GM18951 (cell line): ENCODE results near the gene CD34.

Source experiments
- POLR2A ChIP-seq: IDR thresholded peaks from 4 replicates; pipeline ENCODE4 v1.6.1; 2011; ENCODE audit warnings: mild to moderate bottlenecking; ENCODE audit not compliant: insufficient read length, insufficient read depth; ENCODE audit errors: extremely low read depth
- in situ Hi-C: fragments of 300-500 bp; cut with MboI; formaldehyde crosslinking; loops from one replicate; pipeline ENCODE4 v1.12.0; 2022; ENCODE audit warnings: low sequenced_read_pairs, mixed read lengths, inconsistent platforms; ENCODE audit not compliant: unreplicated experiment

CD34 gene

GRCh38 chr1:207920444-207921021, 9.6 kb upstream of the CD34 start:
- in situ Hi-C loops, result no loop called here
- no peak for TF ChIP-seq POLR2A

GRCh38 chr1:207919523-207920170, 8.7 kb upstream of the CD34 start:
- in situ Hi-C loops, result no loop called here

DNA sequence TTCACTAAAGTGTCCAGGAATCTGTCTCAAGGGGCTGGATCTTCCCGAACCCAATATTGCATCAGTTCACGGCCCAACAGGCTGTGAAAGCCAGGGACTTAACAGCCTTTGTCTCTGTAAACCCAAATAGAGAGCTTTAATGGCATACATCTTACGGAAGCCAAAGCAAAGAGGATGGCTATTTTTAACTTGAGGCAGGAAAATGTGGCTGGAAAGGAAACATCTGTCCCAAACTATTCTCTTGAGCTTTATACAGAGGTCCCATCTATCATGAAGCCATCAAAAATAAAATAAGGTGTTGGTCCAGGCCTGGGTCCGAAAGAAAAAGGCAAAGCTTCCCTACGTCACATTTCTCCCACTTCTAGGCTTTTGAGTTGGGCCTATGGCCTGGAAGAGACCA, 7.7 kb upstream of the CD34 start:
- in situ Hi-C loops, result no loop called here
- TF ChIP-seq POLR2A, result no peak

More at GRCh38 chr1:207919523-207920170, 8.7 kb upstream of the CD34 start:
- no peak for TF ChIP-seq POLR2A

GRCh38 chr1:207918011-207918410, 7.1 kb upstream of the CD34 start:
- in situ Hi-C loops, result no loop called here
- no peak for TF ChIP-seq POLR2A

GRCh38 chr1:207917080-207917479, 6.2 kb upstream of the CD34 start:
- TF ChIP-seq POLR2A, result no peak
- in situ Hi-C loops, result no loop called here

GRCh38 chr1:207913951-207914350, 3.0 kb upstream of the CD34 start:
- in situ Hi-C loops, result no loop called here
- TF ChIP-seq POLR2A, result no peak

GRCh38 chr1:207911856-207912760, 1.2 kb upstream of the CD34 start:
- in situ Hi-C loops, result no loop called here
- TF ChIP-seq POLR2A, result no peak

DNA sequence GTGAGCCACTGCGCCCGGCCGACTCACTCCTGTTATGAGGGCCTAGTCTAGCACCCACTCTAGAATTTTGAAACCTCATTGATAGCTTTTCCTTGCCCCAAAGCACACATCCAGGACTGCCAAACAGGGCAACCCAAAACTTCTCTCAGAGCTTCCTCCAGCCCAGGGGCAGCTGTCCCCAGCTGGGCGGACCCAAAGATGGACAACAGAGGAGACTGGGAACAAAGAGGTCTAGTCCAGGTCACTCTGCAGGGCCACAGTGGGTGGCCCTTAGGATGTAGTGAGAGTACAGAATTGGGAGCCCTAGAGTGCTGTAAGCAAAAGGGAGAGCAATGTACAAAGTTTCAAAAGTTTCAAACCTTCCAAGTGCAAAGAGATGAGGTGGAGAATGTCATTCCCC, 1.2 kb downstream of the CD34 start:
- in situ Hi-C loops, result loop anchor here (10.0 kb wide), 1 partner anchor 45 kb away; no protein-coding TSS in a partner anchor
- no peak for TF ChIP-seq POLR2A

DNA sequence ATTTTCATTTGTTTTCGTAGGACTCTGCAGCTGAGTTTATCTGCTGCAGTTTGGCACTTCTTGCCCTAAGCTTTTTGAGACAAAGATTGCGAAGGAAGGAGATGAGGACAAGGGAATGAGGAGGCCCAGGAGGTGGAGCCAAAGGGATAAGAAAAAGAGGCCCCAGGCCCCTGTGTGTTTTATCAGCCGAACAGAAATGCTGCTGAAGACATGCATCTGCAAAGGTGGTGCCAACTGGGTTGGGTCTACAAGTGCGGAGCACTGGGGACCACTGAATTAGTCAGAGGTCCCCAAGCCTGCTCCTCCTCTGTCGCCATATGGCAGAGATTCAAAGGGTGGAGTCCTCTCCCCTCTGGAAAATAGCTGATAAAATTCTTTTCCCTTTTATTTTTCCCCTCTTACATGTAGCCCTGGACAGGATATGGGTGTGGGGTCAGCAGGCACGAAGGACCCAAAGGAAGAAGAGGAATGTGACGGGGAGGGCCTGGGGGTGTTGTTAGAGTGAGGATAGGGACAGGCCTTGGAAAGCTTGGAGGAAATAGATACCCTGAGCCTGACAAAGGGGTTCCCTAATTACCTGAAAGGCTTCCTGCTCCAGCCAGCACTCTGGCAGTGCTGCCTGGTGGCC, 2.7 kb downstream of the CD34 start:
- in situ Hi-C loops, result loop anchor here (10.0 kb wide), 1 partner anchor 47 kb away; no protein-coding TSS in a partner anchor
- TF ChIP-seq POLR2A, result no peak

DNA sequence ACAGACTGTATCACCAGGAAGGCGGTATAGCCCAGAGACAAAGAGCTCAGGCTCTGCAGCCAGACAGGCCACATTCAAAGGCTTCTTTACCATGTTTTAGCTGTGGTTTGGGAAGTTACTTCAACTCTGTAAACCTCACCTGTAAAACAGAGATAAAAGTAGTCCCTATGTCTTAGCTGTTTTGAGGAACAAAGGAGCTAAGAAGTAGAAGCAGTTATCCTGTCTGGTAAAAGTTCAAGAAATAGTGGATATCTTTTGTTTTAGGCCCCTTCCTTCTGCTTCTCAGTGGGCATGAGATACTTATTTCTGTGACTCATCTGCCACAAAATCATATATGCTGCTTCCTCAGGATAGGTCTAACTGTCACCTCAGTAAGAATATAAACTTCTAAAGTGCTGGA, 6.5 kb downstream of the CD34 start:
- in situ Hi-C loops, result loop anchor here (10.0 kb wide), 1 partner anchor 50 kb away; no protein-coding TSS in a partner anchor
- TF ChIP-seq POLR2A, result no peak

DNA sequence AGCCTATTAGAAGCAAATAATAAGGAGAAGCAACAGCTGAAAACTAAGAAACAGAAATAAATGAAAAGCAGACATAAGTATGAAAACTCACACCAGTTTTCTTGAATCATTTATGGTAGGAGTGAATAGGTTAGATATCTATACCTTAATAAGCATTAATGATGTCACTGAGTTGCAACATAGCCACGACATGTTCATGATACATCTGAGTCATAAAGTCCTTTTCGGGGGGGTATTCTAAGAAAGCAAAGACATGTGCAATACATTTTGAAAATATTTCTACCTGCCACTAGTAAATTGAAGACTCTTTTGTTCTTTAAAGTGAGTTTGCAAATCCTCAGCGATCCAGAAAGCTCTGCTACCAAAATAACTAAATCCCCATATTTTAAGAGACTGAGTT, 7.2 kb downstream of the CD34 start:
- no peak for TF ChIP-seq POLR2A
- in situ Hi-C loops, result loop anchor here (10.0 kb wide), 1 partner anchor 51 kb away; no protein-coding TSS in a partner anchor

GRCh38 chr1:207903053-207903452, 7.9 kb downstream of the CD34 start:
- in situ Hi-C loops, result loop anchor here (10.0 kb wide), 1 partner anchor 52 kb away; no protein-coding TSS in a partner anchor
- TF ChIP-seq POLR2A, result no peak

DNA sequence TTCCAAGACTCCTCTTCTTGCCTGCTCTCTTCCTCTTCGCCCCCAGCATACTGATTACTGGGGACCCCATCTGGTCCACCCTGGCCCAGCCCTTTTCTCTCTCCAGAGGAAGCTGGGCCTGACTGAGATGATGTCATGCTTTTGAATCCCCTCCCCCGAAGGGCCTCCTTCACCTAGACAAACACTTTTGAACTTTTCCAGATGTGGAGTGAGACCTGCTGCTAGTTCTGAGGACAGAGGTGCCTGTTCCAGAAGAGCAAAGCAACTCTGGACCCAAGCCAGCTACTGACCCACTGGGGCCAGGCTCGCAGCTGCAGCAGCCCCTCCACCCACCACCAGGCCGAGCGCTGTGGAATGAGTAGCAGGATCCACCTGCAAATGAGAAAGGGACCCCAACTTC, 8.4 kb downstream of the CD34 start:
- in situ Hi-C loops, result loop anchor here (10.0 kb wide), 1 partner anchor 52 kb away; no protein-coding TSS in a partner anchor

More for the DNA sequence above, 8.4 kb downstream of the CD34 start:
- no peak for TF ChIP-seq POLR2A
